ENCODE measurements around the gene FBLL1.

FBLL1 gene

GRCh38 chr5:168528521-168529373 lies at the start of gene FBLL1:
FBLL1 (plus strand) TSS chr5:168529305; CDS start chr5:168529505, 200 bp downstream.
- Mint-ChIP-seq H3K4me1 (peaks cover 13% of the 10 kb centered on the region), H3K9me3 (no peaks in the 10 kb centered on the region), H3K27ac (ENCODE audit: low read depth) (peak within 1 kb of the TSS; percentile 18), H3K36me3 (ENCODE audit: insufficient read depth) (peaks cover 2% of the 10 kb centered on the region), H3K27me3 (peaks cover 55% of the 10 kb centered on the region), H3K4me3 (peak within 1 kb of the TSS; percentile 62)
- ATAC-seq (replicated peaks; ENCODE audit: extremely low read depth, poor library complexity, severe bottlenecking) (no peak), DNase-seq (ENCODE audit: low spot score in 2 of 2) (no peak)

DNA sequence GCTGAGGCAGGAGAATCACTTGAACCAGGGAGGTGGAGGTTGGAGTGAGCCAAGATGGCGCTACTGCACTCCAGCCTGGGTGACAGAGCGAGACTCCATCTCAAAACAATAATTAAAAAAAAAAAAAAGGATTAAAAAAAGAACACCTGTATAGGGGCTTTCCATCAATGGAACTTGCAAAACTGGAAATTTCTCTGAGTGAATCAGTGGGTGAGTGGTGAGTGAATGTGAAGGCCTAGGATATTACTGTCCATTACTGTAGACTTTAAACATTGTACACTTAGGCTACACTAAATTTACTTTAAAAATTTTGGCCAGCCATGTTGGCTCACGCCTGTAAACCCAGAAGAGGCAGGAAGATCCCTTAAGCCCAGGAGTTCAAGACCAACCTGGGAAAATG lies 48.5 kb upstream of the FBLL1 start:
- ATAC-seq (replicated peaks; ENCODE audit: extremely low read depth, poor library complexity, severe bottlenecking) (no peak), DNase-seq (ENCODE audit: low spot score in 2 of 2) (no peak)
- Mint-ChIP-seq H3K9me3 (no peaks in the 10 kb centered on the region), H3K36me3 (ENCODE audit: insufficient read depth) (no peaks in the 10 kb centered on the region), H3K4me3 (no peak overlapping the region), H3K27me3 (peaks cover 11% of the 10 kb centered on the region), H3K4me1 (peaks cover 14% of the 10 kb centered on the region), H3K27ac (ENCODE audit: low read depth) (no peak overlapping the region)

GRCh38 chr5:168481330-168481788 lies 47.7 kb upstream of the FBLL1 start:
- Mint-ChIP-seq H3K27ac (ENCODE audit: low read depth) (peak overlapping the region; percentile 61), H3K9me3 (no peaks in the 10 kb centered on the region), H3K4me3 (peak overlapping the region; percentile 48), H3K4me1 (peaks cover 21% of the 10 kb centered on the region), H3K36me3 (ENCODE audit: insufficient read depth) (peaks cover 5% of the 10 kb centered on the region), H3K27me3 (peaks cover 11% of the 10 kb centered on the region)
- ATAC-seq (replicated peaks; ENCODE audit: extremely low read depth, poor library complexity, severe bottlenecking) (no peak), DNase-seq (ENCODE audit: low spot score in 2 of 2) (no peak)

DNA sequence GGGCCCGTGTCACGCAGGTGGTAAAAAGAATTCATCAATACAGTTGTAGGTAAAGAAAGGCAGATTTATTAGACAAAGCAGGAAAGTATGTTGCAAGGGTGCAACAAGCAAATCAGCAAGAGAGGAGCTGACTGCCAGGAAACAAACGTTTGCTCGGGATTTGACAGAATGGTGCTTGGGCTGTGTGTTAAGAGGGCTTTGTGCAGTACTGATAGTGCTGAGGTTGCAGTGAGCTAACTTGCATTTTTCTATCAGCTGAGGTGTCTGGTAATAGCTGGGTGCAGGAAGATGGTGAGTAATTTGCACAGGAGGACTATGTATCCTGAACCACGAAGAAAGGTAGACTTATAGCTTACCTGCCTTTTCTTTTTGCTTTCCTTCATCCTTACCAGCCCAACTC lies 46.7 kb upstream of the FBLL1 start:
- ATAC-seq (replicated peaks; ENCODE audit: extremely low read depth, poor library complexity, severe bottlenecking), result no peak
- no peak overlapping the region for H3K4me3 Mint-ChIP-seq
- peaks cover 13% of the 10 kb centered on the region for H3K36me3 Mint-ChIP-seq (ENCODE audit: insufficient read depth)
- peaks cover 11% of the 10 kb centered on the region for H3K27me3 Mint-ChIP-seq
- no peak overlapping the region for H3K27ac Mint-ChIP-seq (ENCODE audit: low read depth)
- H3K4me1 Mint-ChIP-seq, result peaks cover 31% of the 10 kb centered on the region
- no peak for DNase-seq (ENCODE audit: low spot score in 2 of 2)
- H3K9me3 Mint-ChIP-seq, result no peaks in the 10 kb centered on the region

- H3K27me3 Mint-ChIP-seq, result no peaks in the 10 kb centered on the region
- peaks cover 43% of the 10 kb centered on the region for H3K36me3 Mint-ChIP-seq (ENCODE audit: insufficient read depth)
- peak within 1 kb of the TSS; percentile 100 for H3K4me3 Mint-ChIP-seq
- H3K27ac Mint-ChIP-seq (ENCODE audit: low read depth), result peak within 1 kb of the TSS; percentile 96
- ATAC-seq (replicated peaks; ENCODE audit: extremely low read depth, poor library complexity, severe bottlenecking) (peak; percentile 87), DNase-seq (ENCODE audit: low spot score in 2 of 2) (peak; percentile 74 to 80)
- peaks cover 40% of the 10 kb centered on the region for H3K4me1 Mint-ChIP-seq
- H3K9me3 Mint-ChIP-seq, result no peaks in the 10 kb centered on the region
Measured at GRCh38 chr5:168486136-168486879, 42.8 kb upstream of the FBLL1 start, which contains the start of gene RARS1. RARS1 (plus strand) TSS chr5:168486471; CDS start chr5:168486499, 28 bp downstream.

GRCh38 chr5:168489059-168489458 lies 40.0 kb upstream of the FBLL1 start:
- Mint-ChIP-seq H3K36me3 (ENCODE audit: insufficient read depth) (peaks cover 69% of the 10 kb centered on the region), H3K27me3 (no peaks in the 10 kb centered on the region), H3K4me1 (peaks cover 43% of the 10 kb centered on the region), H3K9me3 (no peaks in the 10 kb centered on the region), H3K4me3 (no peak overlapping the region), H3K27ac (ENCODE audit: low read depth) (peak overlapping the region; percentile 32)
- DNase-seq (ENCODE audit: low spot score in 2 of 2) (no peak), ATAC-seq (replicated peaks; ENCODE audit: extremely low read depth, poor library complexity, severe bottlenecking) (no peak)

DNA sequence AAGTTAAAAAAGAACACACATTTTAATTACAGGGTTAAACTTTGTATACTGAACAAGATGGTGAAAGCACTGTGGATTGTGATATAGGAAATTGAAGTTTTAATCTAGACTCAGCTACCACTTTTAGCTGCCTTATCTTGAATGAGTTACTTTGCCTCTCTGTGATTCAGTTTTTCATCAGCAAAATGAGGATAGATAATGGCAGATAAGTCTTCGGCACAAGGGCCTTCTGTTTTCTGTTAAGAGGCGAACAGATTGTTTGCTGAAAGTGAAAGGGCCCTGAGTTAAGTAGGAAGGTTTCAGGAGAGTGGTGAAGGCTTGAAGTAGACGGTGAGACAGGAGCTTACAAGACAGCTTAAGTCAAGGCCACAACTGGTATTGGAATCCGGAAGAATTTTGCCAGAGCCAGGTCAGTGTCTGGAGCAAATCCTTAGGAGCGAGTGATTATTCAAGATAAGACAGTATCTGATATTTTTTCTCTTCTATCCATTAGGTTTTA lies 35.0 kb upstream of the FBLL1 start:
- DNase-seq (ENCODE audit: low spot score in 2 of 2) (no peak), ATAC-seq (replicated peaks; ENCODE audit: extremely low read depth, poor library complexity, severe bottlenecking) (no peak)
- H3K4me3 Mint-ChIP-seq, result no peak overlapping the region
- peaks cover 87% of the 10 kb centered on the region for H3K36me3 Mint-ChIP-seq (ENCODE audit: insufficient read depth)
- no peak overlapping the region for H3K27ac Mint-ChIP-seq (ENCODE audit: low read depth)
- H3K9me3 Mint-ChIP-seq, result no peaks in the 10 kb centered on the region
- no peaks in the 10 kb centered on the region for H3K27me3 Mint-ChIP-seq
- peaks cover 14% of the 10 kb centered on the region for H3K4me1 Mint-ChIP-seq

DNA sequence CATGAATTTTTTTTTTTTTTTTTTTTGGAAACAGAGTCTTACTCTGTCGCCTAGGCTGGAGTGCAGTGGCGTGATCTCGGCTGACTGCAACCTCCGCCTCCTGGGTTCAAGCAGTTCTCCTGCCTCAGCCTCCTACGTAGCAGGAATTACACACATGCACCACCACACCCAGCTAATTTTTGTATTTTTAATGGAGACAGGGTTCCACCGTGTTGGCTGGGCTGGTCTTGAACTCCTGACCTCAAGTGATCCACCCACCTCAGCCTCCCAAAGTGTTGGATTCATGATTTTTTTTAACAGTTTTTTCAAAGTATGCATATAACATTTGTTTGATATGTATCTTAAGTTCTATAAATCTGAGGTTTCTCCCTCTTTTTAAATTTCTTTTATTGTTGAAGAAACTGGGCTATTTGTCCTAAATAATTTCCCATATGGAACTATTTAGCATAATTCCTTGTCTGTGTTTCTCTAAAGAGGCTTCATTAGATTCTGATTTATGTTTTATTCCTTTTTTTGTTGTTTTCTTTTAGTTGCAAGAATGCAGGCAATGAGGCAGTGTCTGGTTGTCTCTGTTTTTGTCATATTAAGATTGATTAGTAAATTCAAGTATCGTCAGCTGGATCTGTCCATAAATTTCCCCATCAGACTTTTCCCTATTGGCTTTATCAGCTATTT lies 26.4 kb upstream of the FBLL1 start:
- Mint-ChIP-seq H3K27ac (ENCODE audit: low read depth) (no peak overlapping the region), H3K36me3 (ENCODE audit: insufficient read depth) (peaks cover 62% of the 10 kb centered on the region), H3K4me3 (no peak overlapping the region), H3K4me1 (no peaks in the 10 kb centered on the region), H3K9me3 (no peaks in the 10 kb centered on the region), H3K27me3 (no peaks in the 10 kb centered on the region)
- ATAC-seq (replicated peaks; ENCODE audit: extremely low read depth, poor library complexity, severe bottlenecking) (no peak), DNase-seq (ENCODE audit: low spot score in 2 of 2) (no peak)

DNA sequence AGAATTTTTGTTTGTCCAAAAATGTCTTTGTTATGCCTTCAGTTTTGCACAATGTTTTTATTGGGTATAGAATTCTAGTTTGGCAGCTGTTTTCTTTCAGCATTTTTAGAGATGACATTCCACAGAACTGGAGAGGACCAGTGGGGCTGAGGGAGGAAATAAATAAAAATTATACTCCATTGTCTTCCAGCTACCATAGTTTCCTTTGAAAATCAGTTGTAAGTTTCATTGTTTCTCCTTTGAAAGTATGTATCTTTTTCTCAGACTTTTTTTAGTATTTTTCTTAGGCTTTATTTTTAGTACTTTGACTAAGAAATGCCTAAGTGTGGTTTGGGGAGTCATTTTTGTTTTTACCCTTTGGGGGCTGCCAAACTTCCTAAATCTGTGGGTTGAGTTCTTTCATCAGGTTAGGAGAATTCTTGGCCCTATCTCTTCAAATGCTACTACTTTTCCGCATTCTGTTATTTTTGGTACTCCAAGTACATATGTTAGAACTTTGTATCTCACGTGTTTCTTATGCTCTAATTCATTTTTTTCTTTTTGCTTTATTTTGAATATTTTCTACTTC lies 15.2 kb upstream of the FBLL1 start:
- no peak overlapping the region for H3K27ac Mint-ChIP-seq (ENCODE audit: low read depth)
- no peak for ATAC-seq (replicated peaks; ENCODE audit: extremely low read depth, poor library complexity, severe bottlenecking)
- H3K9me3 Mint-ChIP-seq, result no peaks in the 10 kb centered on the region
- H3K4me1 Mint-ChIP-seq, result no peaks in the 10 kb centered on the region
- no peak for DNase-seq (ENCODE audit: low spot score in 2 of 2)
- H3K27me3 Mint-ChIP-seq, result no peaks in the 10 kb centered on the region
- peaks cover 78% of the 10 kb centered on the region for H3K36me3 Mint-ChIP-seq (ENCODE audit: insufficient read depth)
- H3K4me3 Mint-ChIP-seq, result no peak overlapping the region

DNA sequence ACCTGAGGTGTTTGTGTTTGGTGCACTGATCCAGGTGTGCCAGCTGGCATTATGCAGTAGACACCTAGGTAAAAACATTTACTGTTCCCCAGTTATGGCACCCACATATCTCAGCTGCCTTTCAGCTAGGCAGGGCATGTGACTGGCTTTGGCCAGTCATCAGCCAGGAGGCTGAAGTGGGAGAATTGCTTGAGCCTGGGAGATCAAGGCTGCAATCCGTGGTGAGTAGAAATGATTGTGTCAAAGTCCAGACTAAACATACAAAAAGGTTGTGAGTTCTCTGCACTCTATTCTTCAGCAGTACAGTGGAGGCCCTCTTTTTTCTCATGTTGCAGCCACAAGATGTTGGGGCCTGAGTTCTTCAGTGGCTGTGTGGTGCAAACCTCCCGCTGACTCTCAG lies 3.2 kb upstream of the FBLL1 start:
- peaks cover 7% of the 10 kb centered on the region for H3K36me3 Mint-ChIP-seq (ENCODE audit: insufficient read depth)
- H3K4me1 Mint-ChIP-seq, result peaks cover 13% of the 10 kb centered on the region
- peaks cover 31% of the 10 kb centered on the region for H3K27me3 Mint-ChIP-seq
- DNase-seq (ENCODE audit: low spot score in 2 of 2) (no peak), ATAC-seq (replicated peaks; ENCODE audit: extremely low read depth, poor library complexity, severe bottlenecking) (no peak)
- H3K27ac Mint-ChIP-seq (ENCODE audit: low read depth), result no peak overlapping the region
- no peak overlapping the region for H3K4me3 Mint-ChIP-seq
- no peaks in the 10 kb centered on the region for H3K9me3 Mint-ChIP-seq

DNA sequence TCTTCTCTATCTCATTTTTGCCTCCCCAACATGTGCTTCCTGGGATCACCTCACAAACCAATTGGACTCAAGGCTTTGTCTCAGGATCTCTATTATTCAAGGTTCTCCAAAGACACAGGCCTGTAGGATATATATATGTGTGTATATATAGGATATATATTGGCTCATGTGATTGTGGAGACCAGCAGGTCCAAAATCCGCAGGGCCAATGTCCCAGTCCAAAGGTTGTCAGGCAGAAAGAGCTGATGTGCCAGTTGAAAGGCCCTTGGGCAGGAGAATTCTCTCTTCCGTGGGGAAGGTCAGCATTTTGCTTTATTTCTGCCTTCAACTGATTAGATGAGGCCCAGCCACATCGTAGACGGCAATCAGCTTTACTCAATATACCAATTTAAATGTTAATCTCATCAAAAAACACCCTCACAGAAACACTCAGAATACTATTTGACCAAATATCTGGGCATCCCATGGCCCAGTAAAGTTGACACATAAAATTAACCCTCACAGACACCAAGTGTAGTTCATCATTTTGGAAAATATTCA lies 1.3 kb upstream of the FBLL1 start:
- Mint-ChIP-seq H3K27me3 (peaks cover 51% of the 10 kb centered on the region), H3K4me3 (no peak overlapping the region), H3K9me3 (no peaks in the 10 kb centered on the region), H3K4me1 (peaks cover 13% of the 10 kb centered on the region), H3K27ac (ENCODE audit: low read depth) (no peak overlapping the region), H3K36me3 (ENCODE audit: insufficient read depth) (peaks cover 2% of the 10 kb centered on the region)
- DNase-seq (ENCODE audit: low spot score in 2 of 2) (no peak), ATAC-seq (replicated peaks; ENCODE audit: extremely low read depth, poor library complexity, severe bottlenecking) (no peak)
